ENCODE results near the gene ALG6. TPM values are rescaled to one million over a fixed set of nuclear protein-coding genes. Genes with fewer than 3 reads are reported as not detected.
A peak's percentile ranks its signal among the peaks of the same experiment; 100 is the strongest.
"Not testable (repeated sequence)": the region's sequence is repeated elsewhere in the genome, so short reads cannot be mapped to it uniquely, and the experiment has no call there.

The ALG6 gene
- total RNA-seq, 1 donor from 2014 or later = 26.9 TPM

GRCh38 chr1:63343922-63344321, 23.5 kb upstream of the ALG6 start:
- Mint-ChIP-seq H3K36me3 (ENCODE audit: low read depth) (no peaks in the 10 kb centered on the region), H3K9me3 (no peaks in the 10 kb centered on the region), H3K27ac (no peak overlapping the region), H3K27me3 (ENCODE audit: insufficient read depth) (peaks cover 14% of the 10 kb centered on the region), H3K4me3 (no peak overlapping the region), H3K4me1 (ENCODE audit: low read depth) (no peaks in the 10 kb centered on the region)
- intact Hi-C loops (cut with micrococcal nuclease) = no loop called here
- DNase-seq (ENCODE audit: low spot score) = no peak

- Mint-ChIP-seq H3K4me1 (ENCODE audit: low read depth) (no peaks in the 10 kb centered on the region), H3K9me3 (no peaks in the 10 kb centered on the region), H3K4me3 (no peak overlapping the region), H3K27ac (no peak overlapping the region), H3K36me3 (ENCODE audit: low read depth) (no peaks in the 10 kb centered on the region), H3K27me3 (ENCODE audit: insufficient read depth) (peaks cover 30% of the 10 kb centered on the region)
- intact Hi-C loops (cut with micrococcal nuclease) = no loop called here
- no peak for DNase-seq (ENCODE audit: low spot score)
These were observed 17.1 kb upstream of the ALG6 start for GRCh38 chr1:63350320-63350719.

GRCh38 chr1:63352736-63353135, 14.7 kb upstream of the ALG6 start:
- Mint-ChIP-seq H3K4me1 (ENCODE audit: low read depth) (no peaks in the 10 kb centered on the region), H3K27ac (no peak overlapping the region), H3K36me3 (ENCODE audit: low read depth) (no peaks in the 10 kb centered on the region), H3K9me3 (no peaks in the 10 kb centered on the region), H3K27me3 (ENCODE audit: insufficient read depth) (peaks cover 32% of the 10 kb centered on the region), H3K4me3 (no peak overlapping the region)
- DNase-seq (ENCODE audit: low spot score) = no peak
- intact Hi-C loops (cut with micrococcal nuclease) = no loop called here

DNA sequence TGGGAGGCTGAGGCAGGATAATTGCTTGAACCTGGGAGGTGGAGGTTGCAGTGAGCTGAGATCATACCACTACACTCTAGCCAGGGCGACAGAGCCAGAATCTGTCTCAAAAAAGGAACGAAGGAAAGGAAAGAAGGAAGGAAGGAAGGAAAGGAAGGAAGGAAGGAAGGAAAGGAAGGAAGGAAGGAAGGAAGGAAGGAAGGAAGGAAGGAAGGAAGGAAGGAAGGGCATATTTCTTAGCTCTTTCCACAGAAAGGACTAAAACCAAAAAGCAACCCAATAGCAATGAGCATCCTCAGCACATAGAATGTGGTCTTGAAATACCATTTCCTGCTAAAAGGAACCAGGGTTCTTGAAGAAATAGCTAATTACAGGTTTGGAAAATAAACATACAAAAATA, 11.2 kb upstream of the ALG6 start:
- H3K27ac Mint-ChIP-seq; intact Hi-C loops (cut with micrococcal nuclease); DNase-seq (ENCODE audit: low spot score); H3K36me3 Mint-ChIP-seq (ENCODE audit: low read depth); H3K4me3 Mint-ChIP-seq; H3K4me1 Mint-ChIP-seq (ENCODE audit: low read depth); H3K9me3 Mint-ChIP-seq: not testable (repeated sequence)
- peaks cover 31% of the 10 kb centered on the region for H3K27me3 Mint-ChIP-seq (ENCODE audit: insufficient read depth)

DNA sequence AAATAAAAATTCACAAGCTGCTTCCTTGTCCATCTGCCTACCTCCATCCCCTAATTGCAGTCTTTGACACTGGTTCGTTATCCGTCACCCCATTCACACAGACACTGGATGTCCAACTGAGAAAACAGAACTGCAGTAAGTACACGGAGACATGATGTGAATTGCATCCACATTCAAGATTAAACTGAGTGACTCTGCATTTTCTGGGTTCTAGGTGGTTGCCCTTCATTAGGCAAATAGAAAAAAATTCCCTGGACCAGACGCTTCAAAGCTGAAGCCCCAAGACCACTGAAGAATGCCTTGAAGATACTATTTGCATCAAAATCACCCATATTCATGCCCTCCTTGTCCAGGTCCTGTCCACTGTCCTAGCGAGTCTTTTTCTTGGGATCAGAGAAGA, 7.9 kb upstream of the ALG6 start:
- H3K9me3 Mint-ChIP-seq = no peaks in the 10 kb centered on the region
- intact Hi-C loops (cut with micrococcal nuclease) = no loop called here
- H3K36me3 Mint-ChIP-seq (ENCODE audit: low read depth) = no peaks in the 10 kb centered on the region
- H3K27ac Mint-ChIP-seq = no peak overlapping the region
- DNase-seq (ENCODE audit: low spot score) = no peak
- no peak overlapping the region for H3K4me3 Mint-ChIP-seq
- H3K4me1 Mint-ChIP-seq (ENCODE audit: low read depth) = no peaks in the 10 kb centered on the region
- H3K27me3 Mint-ChIP-seq (ENCODE audit: insufficient read depth) = peaks cover 17% of the 10 kb centered on the region

GRCh38 chr1:63362073-63362472, 5.4 kb upstream of the ALG6 start:
- Mint-ChIP-seq H3K4me1 (ENCODE audit: low read depth) (peaks cover 10% of the 10 kb centered on the region), H3K36me3 (ENCODE audit: low read depth) (no peaks in the 10 kb centered on the region), H3K27ac (no peak overlapping the region), H3K9me3 (no peaks in the 10 kb centered on the region), H3K27me3 (ENCODE audit: insufficient read depth) (peaks cover 8% of the 10 kb centered on the region), H3K4me3 (no peak overlapping the region)
- intact Hi-C loops (cut with micrococcal nuclease) = no loop called here
- no peak for DNase-seq (ENCODE audit: low spot score)

GRCh38 chr1:63362578-63362977, 4.8 kb upstream of the ALG6 start:
- H3K36me3 Mint-ChIP-seq (ENCODE audit: low read depth) = no peaks in the 10 kb centered on the region
- H3K27me3 Mint-ChIP-seq (ENCODE audit: insufficient read depth) = peaks cover 8% of the 10 kb centered on the region
- no peak overlapping the region for H3K27ac Mint-ChIP-seq
- peaks cover 10% of the 10 kb centered on the region for H3K4me1 Mint-ChIP-seq (ENCODE audit: low read depth)
- intact Hi-C loops (cut with micrococcal nuclease) = no loop called here
- no peak overlapping the region for H3K4me3 Mint-ChIP-seq
- no peaks in the 10 kb centered on the region for H3K9me3 Mint-ChIP-seq
- no peak for DNase-seq (ENCODE audit: low spot score)

GRCh38 chr1:63363014-63363413, 4.4 kb upstream of the ALG6 start:
- intact Hi-C loops (cut with micrococcal nuclease) = no loop called here
- Mint-ChIP-seq H3K27me3 (ENCODE audit: insufficient read depth) (peaks cover 8% of the 10 kb centered on the region), H3K36me3 (ENCODE audit: low read depth) (no peaks in the 10 kb centered on the region), H3K4me3 (no peak overlapping the region), H3K27ac (no peak overlapping the region), H3K9me3 (no peaks in the 10 kb centered on the region), H3K4me1 (ENCODE audit: low read depth) (peaks cover 10% of the 10 kb centered on the region)
- DNase-seq (ENCODE audit: low spot score) = no peak

DNA sequence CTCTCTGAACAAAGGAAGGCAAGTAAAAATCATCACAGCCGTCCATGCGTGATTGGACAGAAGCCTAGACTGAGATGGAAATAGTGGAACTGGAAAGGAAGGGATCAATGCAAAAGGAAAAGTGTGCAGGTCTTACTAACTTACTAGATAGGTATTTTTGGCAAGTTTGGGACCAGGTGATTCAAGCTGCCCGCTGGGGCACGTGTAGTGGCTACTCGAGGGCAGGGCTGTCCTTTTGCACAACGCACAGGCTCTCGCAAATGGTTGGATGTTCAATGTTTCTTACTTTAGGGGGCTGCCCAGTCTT, 566 bp upstream of the ALG6 start:
- H3K4me3 Mint-ChIP-seq = peak overlapping the region; percentile 81

GRCh38 chr1:63368131-63368530, 704 bp downstream of the ALG6 start:
- DNase-seq (ENCODE audit: low spot score) = no peak
- H3K4me3 Mint-ChIP-seq = peak overlapping the region; percentile 90
- intact Hi-C loops (cut with micrococcal nuclease) = loop anchor here (5.0 kb wide), 1 partner anchor 931 kb away; the partner anchor contains the start of gene USP1
- peaks cover 16% of the 10 kb centered on the region for H3K4me1 Mint-ChIP-seq (ENCODE audit: low read depth)
- H3K36me3 Mint-ChIP-seq (ENCODE audit: low read depth) = peaks cover 7% of the 10 kb centered on the region
- no peaks in the 10 kb centered on the region for H3K27me3 Mint-ChIP-seq (ENCODE audit: insufficient read depth)
- H3K9me3 Mint-ChIP-seq = no peaks in the 10 kb centered on the region
- H3K27ac Mint-ChIP-seq = peak overlapping the region; percentile 74

More for the DNA sequence above, 566 bp upstream of the ALG6 start:
- intact Hi-C loops (cut with micrococcal nuclease) = loop anchor here (1.0 to 5.0 kb wide), 4 partner anchors 156 to 930 kb away; partner anchors contain the start of genes ATG4C, EFCAB7, ITGB3BP and PGM1
- Mint-ChIP-seq H3K36me3 (ENCODE audit: low read depth) (peaks cover 5% of the 10 kb centered on the region), H3K27ac (peak overlapping the region; percentile 73), H3K27me3 (ENCODE audit: insufficient read depth) (peaks cover 5% of the 10 kb centered on the region), H3K4me1 (ENCODE audit: low read depth) (peaks cover 16% of the 10 kb centered on the region), H3K9me3 (no peaks in the 10 kb centered on the region)
- DNase-seq (ENCODE audit: low spot score) = no peak

GRCh38 chr1:63379583-63379982, 12.2 kb downstream of the ALG6 start:
- peaks cover 19% of the 10 kb centered on the region for H3K4me1 Mint-ChIP-seq (ENCODE audit: low read depth)
- H3K4me3 Mint-ChIP-seq = no peak overlapping the region
- H3K9me3 Mint-ChIP-seq = peaks cover 4% of the 10 kb centered on the region
- peaks cover 29% of the 10 kb centered on the region for H3K36me3 Mint-ChIP-seq (ENCODE audit: low read depth)
- intact Hi-C loops (cut with micrococcal nuclease) = no loop called here
- no peaks in the 10 kb centered on the region for H3K27me3 Mint-ChIP-seq (ENCODE audit: insufficient read depth)
- H3K27ac Mint-ChIP-seq = no peak overlapping the region
- no peak for DNase-seq (ENCODE audit: low spot score)

DNA sequence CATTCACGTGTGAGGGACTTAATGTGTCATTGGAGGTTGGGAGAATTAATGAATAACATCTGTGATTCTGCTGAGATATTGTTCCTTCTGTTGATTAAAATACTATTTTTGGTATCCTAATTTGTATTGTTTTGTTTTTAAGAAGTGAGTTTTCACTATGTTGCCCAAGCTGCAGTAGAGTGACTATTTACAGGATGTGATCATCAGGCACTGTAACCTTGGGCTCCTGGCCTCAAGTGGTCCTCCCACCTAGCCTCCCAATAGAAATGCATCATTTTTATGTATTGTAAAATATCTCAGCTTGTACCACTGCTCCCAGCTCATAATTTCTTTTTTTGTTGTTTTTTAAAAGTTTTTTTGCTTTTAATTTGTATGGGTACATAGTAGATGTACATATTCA, 14.3 kb downstream of the ALG6 start:
- no peaks in the 10 kb centered on the region for H3K27me3 Mint-ChIP-seq (ENCODE audit: insufficient read depth)
- no peak overlapping the region for H3K27ac Mint-ChIP-seq
- DNase-seq (ENCODE audit: low spot score) = no peak
- H3K9me3 Mint-ChIP-seq = peaks cover 10% of the 10 kb centered on the region
- no peak overlapping the region for H3K4me3 Mint-ChIP-seq
- H3K4me1 Mint-ChIP-seq (ENCODE audit: low read depth) = peaks cover 35% of the 10 kb centered on the region
- peaks cover 29% of the 10 kb centered on the region for H3K36me3 Mint-ChIP-seq (ENCODE audit: low read depth)
- intact Hi-C loops (cut with micrococcal nuclease) = no loop called here

DNA sequence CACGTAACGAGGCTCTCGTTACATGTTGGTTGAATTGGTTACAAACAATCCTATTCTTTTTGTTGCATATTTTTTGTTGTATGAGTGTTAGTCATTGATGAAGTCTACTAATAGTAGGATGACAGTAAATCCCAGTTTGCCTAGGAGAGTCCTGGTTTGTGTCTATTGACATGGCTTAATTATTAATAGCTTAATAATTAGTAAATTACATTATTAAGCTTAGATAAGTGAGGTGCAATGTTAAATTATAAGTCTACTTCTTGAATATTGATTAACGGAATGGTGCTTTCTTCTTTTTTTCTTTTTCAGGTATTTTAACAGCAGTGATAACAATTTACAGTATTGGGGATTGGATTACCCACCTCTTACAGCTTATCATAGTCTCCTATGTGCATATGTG, 34.5 kb downstream of the ALG6 start:
- Mint-ChIP-seq H3K27me3 (ENCODE audit: insufficient read depth) (no peaks in the 10 kb centered on the region), H3K27ac (no peak overlapping the region), H3K9me3 (no peaks in the 10 kb centered on the region), H3K4me1 (ENCODE audit: low read depth) (no peaks in the 10 kb centered on the region), H3K36me3 (ENCODE audit: low read depth) (peaks cover 24% of the 10 kb centered on the region), H3K4me3 (no peak overlapping the region)
- intact Hi-C loops (cut with micrococcal nuclease) = no loop called here
- DNase-seq (ENCODE audit: low spot score) = no peak

GRCh38 chr1:63403386-63403785, 36.0 kb downstream of the ALG6 start:
- Mint-ChIP-seq H3K36me3 (ENCODE audit: low read depth) (peaks cover 27% of the 10 kb centered on the region), H3K4me1 (ENCODE audit: low read depth) (no peaks in the 10 kb centered on the region), H3K27ac (no peak overlapping the region), H3K4me3 (no peak overlapping the region), H3K9me3 (no peaks in the 10 kb centered on the region), H3K27me3 (ENCODE audit: insufficient read depth) (no peaks in the 10 kb centered on the region)
- intact Hi-C loops (cut with micrococcal nuclease) = no loop called here
- no peak for DNase-seq (ENCODE audit: low spot score)

All from activated T-helper 1 cell treated with anti-CD3 and anti-CD28 coated beads, Interleukin-12 subunit alpha, Interleukin-12 subunit beta, Interleukin-2, Interleukin-4 antibody, amounts not matched to agents 30 ng/mL and 10 ng/mL and 1 ng/mL, durations not matched to agents 14 hours and 24 hours and 36 hours (primary cell).